CD4-positive, alpha-beta T cell treated with Interleukin-6 at 100 ng/mL for 8 hours (primary cell): ENCODE measurements around the gene STK11IP.

Source experiments
- DNase-seq: peaks from one replicate; pipeline ENCODE4 v3.0.0-alpha.2; 2020; ENCODE audit warnings: mixed read lengths, low spot score

STK11IP gene

GRCh38 chr2:219616550-219616949 is 18.9 kb downstream of the STK11IP start:
- DNase-seq, result no peak

- no peak for DNase-seq
These were observed 21.1 kb downstream of the STK11IP start for GRCh38 chr2:219618733-219619122.

DNA sequence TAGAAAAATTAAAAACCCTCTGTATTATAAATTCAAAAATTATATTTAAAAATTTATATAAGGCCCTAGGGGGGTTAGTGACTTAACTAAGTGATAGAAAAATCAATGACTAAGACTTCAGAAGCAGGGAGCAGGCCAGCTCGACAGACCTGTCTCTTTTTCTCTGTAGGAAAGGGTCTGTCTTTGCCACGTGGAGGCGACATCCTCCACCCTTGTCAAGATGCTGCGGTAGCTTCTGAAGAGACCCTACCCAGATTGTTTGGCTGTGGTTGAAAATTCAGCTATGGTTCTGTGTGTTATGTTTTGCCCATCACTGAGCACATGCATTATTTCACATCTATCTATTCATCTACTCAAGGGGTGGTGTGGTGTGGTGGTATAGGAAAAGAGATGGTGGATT is 21.6 kb downstream of the STK11IP start:
- DNase-seq, result no peak

DNA sequence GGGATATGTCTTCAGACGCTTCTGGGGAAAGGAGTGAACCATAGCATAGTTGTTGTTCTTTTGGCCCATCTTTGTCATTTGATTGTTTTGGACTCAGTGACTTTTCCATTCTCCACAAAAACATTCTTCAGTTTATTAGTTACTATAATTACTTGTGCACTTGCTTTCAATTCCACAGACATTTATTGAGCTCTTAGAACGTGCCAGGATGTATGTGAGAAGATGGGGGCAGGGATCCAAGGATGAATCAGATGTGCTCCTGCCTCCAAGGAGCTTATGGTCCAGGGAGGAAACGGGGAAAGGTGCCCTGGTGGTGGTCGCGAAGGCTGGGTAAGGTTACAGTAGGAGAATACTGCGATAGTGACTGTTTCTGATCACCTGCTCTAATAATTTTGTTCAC is 22.9 kb downstream of the STK11IP start:
- DNase-seq, result no peak

DNA sequence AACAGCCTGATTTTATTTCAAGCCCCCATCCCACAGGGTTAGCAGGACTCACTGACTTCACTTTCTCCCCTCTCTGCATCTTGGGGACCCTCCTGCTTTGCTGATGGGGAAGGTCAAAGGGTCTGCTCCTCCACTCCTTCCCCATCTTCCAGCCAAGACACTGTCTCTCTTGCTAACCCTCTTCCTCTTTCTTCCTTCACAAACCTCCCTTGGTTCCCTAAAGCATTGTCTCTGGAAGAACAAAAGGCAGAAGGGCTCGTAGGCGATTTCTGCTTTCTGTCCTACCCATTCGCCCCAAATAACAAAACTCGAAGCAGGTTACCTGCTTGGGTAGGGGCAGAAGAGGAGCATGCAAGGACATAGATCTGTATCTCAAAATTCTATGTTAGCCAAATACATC is 24.3 kb downstream of the STK11IP start:
- no peak for DNase-seq

DNA sequence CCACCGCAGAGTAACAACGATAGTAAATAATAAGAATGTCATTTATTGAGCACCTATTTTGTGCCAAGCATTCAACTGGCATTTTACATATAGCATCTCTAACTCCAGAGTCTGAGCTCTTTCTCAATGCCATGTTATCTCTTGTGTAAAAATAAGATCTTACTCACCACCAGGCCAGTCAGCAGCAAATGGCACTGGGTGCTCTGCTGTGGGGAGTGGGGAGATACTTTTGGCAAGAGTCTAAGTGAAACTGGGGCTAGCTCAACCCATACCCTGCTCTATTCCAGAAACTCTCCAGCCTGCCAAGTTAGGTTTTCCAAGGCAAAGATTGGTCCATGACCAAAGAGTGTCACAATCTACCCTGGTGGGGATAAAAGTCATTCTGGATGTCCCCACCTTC is 24.8 kb downstream of the STK11IP start:
- no peak for DNase-seq

- no peak for DNase-seq
These were observed 26.9 kb downstream of the STK11IP start for GRCh38 chr2:219624565-219624964.

- no peak for DNase-seq
These were observed 27.5 kb downstream of the STK11IP start for GRCh38 chr2:219625179-219625578.

DNA sequence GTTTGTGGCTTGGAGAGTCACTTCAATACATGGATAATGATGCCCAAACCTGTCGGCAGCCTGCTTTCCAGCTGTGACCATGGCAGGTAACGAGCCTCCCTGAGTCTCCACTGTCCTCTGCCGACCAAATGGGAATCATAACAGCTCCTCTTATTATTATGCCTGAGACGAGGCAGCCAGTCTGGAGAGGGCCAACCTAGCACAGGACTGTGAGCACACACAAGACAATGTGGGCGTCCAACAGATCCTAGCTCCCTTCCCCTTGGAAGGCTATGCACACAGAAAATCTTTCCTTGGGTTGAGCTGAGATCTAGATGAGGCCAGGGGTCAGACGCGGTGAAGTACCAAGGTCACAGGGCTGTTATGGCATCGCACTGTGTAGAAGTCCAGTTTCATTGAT is 28.9 kb downstream of the STK11IP start:
- DNase-seq, result no peak

DNA sequence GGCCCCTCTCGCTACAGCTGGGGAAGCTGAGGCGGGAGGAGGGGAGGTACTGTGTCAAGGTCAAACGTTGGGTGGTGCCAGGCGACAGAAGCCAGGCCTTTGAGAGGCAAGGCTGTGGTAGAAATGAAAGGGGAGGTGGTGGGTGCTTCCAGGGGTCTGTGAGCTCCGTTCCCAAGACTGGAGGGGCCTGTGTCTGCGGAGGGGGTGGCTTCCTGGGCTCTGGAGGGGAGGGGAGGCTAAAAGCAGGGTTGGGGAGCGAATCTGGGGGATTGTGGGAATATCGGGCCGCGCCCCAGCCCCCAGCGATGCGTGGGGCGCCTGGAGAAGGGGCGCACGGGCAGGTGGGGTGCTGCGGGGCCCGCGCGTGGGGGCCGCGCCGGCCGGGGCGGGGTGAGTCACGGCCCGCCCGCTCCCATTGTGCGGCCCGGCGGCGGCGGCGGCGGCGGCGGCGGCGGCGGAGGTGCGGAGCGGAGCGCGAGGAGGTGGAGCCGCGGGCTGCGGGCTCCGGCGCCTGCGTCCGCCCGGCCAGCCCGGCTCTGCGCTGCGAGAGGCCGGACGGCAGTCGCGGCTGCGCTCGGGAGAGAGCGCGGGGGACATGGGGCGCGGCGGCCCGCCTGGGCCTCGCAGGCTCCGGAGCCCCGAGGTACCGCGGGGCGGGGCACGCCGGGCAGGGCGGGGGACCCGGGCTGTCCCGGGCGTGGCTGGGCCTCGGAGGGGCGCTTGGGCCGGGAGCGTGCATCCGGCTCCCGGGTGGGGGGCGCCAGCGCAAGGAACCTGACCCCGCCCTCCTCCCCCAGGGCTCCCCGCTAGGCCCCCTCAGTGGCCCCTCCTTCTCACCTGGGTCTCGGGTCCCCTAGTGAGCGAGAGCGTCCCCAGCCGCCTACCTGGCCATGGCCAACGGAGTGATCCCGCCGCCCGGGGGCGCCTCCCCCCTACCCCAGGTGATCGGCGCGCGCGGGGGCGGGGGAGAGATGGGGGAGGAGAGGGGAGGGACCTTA is 29.7 kb downstream of the STK11IP start, which contains the start of gene SLC4A3:
Gene SLC4A3, plus strand, starts transcription at position 528 of the 998 bp plus-strand sequence. Its CDS starts 363 bp downstream, at position 891.
- no peak for DNase-seq

- DNase-seq, result no peak
These were observed 30.8 kb downstream of the STK11IP start for GRCh38 chr2:219628235-219628985.

- DNase-seq, result no peak
These were observed 31.6 kb downstream of the STK11IP start for GRCh38 chr2:219628986-219629901.

DNA sequence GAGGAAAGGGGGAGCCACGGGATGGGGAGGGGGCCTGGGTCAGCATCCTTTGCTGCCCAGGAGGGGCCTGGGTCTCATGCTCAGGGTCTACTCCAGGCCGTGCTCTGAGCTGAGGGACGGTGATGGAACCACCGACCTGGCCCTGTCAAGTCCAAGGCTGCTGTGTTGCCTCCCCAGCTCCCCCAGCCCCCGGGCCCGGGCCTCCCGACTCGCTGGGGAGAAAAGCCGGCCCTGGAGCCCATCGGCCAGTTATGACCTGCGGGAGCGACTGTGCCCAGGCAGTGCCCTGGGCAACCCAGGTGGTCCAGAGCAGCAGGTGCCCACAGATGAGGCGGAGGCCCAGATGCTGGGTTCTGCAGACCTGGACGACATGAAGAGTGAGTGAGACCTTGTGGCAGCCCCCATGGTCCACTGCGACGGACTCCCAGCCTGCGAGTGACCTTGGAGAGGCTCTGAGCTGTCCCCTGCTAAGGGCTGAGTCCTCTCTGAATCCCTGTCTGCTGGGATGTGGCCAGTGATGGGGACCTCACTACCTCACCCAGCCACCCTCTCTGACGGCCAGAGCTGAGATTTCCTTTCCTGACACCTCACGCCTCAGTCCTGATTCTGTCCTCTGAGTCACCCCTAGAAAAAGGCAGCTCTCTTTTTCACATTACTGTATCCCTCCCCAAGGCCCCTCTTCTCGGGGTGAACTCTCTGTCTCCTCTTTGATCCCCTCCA is 32.5 kb downstream of the STK11IP start:
- DNase-seq, result no peak

DNA sequence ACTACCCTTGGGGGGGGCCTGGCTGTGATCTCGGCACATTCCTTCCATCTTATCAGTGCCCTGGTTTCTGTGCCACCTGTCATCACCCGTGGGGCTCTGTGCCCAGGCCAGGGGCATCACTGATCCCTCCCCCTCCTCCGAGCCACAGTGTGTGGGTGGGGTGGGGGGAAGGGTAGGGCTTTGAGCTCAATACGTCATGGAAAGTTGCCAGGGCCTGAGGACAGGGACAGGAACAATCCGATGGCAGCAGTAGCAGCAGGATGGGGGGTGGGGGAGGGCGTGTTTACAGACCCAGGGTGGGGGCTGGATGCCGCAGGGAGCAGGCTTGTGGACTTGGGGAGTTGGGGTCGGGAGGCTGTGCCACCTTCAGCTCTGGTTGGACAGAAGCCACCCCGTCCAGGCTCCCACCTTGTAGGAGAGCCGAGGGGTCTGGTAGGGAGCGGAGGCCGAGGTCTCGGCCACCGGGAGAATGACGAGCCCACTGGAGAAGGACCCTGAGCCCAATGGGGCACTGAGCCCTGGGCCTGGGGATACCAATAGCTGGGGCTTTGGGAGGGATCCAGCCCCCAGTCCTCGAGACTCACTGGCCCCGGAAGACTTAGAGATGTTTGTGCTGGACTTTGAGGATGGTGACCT is 33.2 kb downstream of the STK11IP start:
- DNase-seq, result no peak

- DNase-seq, result no peak
These were observed 33.8 kb downstream of the STK11IP start for GRCh38 chr2:219631406-219631891.

DNA sequence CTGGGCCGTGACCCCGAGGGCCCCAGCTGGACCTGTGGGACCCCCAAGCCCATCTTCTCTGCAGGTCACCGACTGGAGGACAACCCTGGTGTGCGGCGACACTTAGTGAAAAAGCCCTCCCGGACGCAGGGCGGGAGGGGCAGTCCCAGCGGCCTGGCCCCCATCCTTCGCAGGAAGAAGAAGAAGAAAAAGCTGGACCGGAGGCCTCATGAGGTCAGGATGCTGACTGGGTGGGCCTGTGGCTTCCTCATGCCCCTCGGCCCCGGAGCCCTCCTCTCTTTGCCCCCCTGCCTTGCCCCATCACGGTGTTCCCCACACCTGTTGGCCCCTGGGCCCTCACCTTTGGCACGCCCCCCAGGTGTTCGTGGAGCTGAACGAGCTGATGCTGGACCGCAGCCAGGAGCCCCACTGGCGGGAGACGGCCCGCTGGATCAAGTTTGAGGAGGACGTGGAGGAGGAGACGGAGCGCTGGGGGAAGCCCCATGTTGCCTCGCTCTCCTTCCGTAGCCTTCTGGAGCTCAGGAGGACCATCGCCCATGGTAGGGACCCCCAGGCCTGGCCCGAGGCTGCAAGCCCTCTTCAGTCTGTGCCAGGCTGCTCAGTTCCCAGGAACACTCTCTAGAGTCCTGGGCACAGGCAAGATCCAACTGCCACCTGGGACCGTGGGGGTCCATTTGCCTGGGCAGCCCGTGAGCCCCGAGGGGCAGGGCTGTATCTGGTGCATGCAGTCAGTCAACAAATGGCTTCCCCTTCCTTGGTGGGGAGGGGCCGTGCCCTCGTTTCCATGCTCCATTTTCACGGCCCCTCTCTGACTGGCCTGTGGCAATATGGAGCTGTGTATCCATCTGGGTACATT is 34.5 kb downstream of the STK11IP start:
- no peak for DNase-seq

DNA sequence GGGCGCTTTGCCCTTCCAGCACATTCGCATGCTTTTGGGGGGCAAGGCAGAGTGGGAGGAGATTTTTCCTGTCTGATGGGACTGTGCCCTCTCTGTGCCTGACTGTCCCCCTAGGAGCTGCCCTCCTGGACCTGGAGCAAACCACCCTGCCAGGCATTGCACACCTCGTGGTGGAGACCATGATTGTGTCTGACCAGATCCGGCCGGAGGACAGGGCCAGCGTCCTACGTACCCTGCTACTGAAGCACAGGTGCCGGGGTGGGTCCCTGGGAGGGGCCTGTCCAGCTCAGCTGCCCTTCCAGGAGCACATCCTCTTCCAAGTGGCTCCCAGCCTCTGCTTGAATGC is 35.1 kb downstream of the STK11IP start:
- no peak for DNase-seq

DNA sequence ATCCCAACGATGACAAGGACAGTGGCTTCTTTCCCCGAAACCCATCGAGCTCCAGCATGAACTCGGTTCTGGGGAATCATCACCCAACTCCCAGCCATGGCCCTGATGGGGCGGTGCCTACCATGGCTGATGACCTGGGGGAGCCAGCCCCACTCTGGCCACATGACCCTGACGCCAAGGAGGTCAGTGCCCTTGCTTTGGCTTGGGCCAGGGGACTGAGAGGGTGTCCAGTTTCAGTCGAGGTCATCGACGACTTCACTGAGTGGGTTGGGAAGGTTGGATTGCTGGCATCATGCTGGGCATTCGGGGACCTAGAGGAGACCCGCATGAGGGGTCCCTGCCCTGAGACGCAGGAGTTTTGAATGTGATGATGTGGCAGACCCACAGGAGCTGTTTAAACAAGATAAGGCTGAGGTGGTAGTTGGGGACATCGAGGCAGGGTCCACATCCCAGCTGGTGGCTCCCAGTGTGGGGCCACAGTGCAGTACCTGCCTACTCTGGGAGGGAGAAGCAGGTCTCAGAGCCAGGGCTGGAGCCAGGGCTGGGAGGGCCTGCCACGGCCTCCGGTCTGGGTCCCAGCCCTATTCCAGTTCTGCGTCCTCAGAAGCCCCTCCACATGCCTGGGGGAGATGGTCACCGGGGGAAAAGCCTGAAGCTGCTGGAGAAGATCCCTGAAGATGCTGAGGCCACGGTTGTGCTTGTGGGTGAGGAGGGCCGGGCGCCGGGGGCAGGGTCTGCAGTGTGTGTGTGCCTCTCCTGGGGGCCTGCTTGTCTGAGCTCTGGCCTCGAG is 35.8 kb downstream of the STK11IP start:
- DNase-seq, result no peak
